Endothelial cell (in vitro differentiated cells): ENCODE data around the gene STAG1. TPM values are rescaled to one million over a fixed set of nuclear protein-coding genes. Genes with fewer than 3 reads are reported as not detected.
"Not testable (repeated sequence)": the region's sequence is repeated elsewhere in the genome, so short reads cannot be mapped to it uniquely, and the experiment has no call there.

Source experiments
- DNase-seq: peaks from one replicate; pipeline ENCODE4 v3.0.0; 2021; ENCODE audit warnings: low spot score
- H3K27ac Mint-ChIP-seq: one replicate; pipeline ENCODE4 v1.8.0; 2021; ENCODE audit warnings: mixed read lengths, inconsistent platforms; ENCODE audit not compliant: unreplicated experiment
- H3K27me3 Mint-ChIP-seq: one replicate; pipeline ENCODE4 v1.8.0; 2021; ENCODE audit warnings: mild to moderate bottlenecking, moderate library complexity, mixed read lengths, inconsistent platforms; ENCODE audit not compliant: unreplicated experiment
- H3K36me3 Mint-ChIP-seq: one replicate; pipeline ENCODE4 v1.8.0; 2021; ENCODE audit warnings: mild to moderate bottlenecking, low read depth, mixed read lengths, inconsistent platforms; ENCODE audit not compliant: unreplicated experiment
- H3K4me1 Mint-ChIP-seq: one replicate; pipeline ENCODE4 v1.8.0; 2021; ENCODE audit warnings: mild to moderate bottlenecking, mixed read lengths, inconsistent platforms; ENCODE audit not compliant: unreplicated experiment
- H3K4me3 Mint-ChIP-seq: one replicate; pipeline ENCODE4 v1.8.0; 2021; ENCODE audit warnings: mild to moderate bottlenecking, mixed read lengths, inconsistent platforms; ENCODE audit not compliant: unreplicated experiment
- H3K9me3 Mint-ChIP-seq: one replicate; pipeline ENCODE4 v1.8.0; 2021; ENCODE audit warnings: mixed read lengths, inconsistent platforms; ENCODE audit not compliant: unreplicated experiment
- total RNA-seq: library from RNA; stranded (reverse); fragmentation: NEBNext Ultra II Directional; extraction: Animal tissue kit (Norgen Biotek cat#: 25700); gene quantifications from one replicate; pipeline ENCODE4 v1.2.1, GENCODE V29; 2021; ENCODE audit not compliant: unreplicated experiment
- TF ChIP-seq, protein P1 (sequence below): fragments of 200-600 bp; sonication (generic); IDR thresholded peaks from one replicate; pipeline ENCODE4 v1.5.0; 2021; ENCODE audit warnings: antibody characterized with exemption; ENCODE audit not compliant: unreplicated experiment

Gene STAG1
- total RNA-seq, 1 donor from 2014 or later = 30.0 TPM

DNA sequence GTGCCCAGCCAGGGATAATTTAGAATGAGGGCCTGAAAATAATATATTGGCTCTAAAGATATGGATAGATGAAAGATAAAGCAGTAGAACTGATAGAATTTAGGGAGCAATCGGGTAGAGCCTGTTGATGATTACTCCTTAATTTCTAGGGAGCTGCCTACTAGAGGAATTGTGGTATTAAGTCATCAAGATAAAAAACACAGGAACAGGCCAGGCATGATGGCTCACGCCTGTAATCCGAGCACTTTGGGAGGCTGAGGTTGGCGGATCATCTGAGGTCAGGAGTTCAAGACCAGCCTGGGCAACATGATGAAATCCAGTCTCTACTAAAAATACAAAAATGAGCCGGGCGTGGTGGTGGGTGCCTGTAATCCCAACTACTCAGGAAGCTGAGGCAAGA is 371.6 kb downstream of the STAG1 start:
- TF ChIP-seq, protein P1, sequence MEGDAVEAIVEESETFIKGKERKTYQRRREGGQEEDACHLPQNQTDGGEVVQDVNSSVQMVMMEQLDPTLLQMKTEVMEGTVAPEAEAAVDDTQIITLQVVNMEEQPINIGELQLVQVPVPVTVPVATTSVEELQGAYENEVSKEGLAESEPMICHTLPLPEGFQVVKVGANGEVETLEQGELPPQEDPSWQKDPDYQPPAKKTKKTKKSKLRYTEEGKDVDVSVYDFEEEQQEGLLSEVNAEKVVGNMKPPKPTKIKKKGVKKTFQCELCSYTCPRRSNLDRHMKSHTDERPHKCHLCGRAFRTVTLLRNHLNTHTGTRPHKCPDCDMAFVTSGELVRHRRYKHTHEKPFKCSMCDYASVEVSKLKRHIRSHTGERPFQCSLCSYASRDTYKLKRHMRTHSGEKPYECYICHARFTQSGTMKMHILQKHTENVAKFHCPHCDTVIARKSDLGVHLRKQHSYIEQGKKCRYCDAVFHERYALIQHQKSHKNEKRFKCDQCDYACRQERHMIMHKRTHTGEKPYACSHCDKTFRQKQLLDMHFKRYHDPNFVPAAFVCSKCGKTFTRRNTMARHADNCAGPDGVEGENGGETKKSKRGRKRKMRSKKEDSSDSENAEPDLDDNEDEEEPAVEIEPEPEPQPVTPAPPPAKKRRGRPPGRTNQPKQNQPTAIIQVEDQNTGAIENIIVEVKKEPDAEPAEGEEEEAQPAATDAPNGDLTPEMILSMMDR = no peak
- Mint-ChIP-seq H3K36me3 (peaks cover 3% of the 10 kb centered on the region), H3K9me3 (no peaks in the 10 kb centered on the region), H3K4me1 (no peaks in the 10 kb centered on the region), H3K27me3 (no peaks in the 10 kb centered on the region), H3K4me3 (no peak overlapping the region), H3K27ac (no peak overlapping the region)
- DNase-seq = no peak

DNA sequence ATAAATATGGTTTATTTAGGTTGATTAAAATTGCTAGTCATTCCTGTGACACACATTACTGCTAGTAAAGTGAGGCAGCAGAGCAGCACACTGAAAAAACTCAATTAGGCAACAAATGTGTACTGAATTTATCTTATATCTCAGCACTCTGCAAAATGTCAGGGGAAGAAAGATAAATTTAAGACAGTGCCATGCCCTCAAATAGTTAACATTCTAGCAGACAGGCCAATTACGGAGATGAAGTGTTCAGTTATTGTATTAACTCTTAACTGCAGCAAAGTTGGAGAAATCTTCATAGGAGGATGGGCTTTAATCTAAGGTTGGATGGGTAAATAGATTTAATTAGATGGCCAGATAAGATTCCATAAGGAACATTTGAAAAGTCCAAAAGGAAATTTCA is 374.2 kb downstream of the STAG1 start:
- Mint-ChIP-seq H3K4me3 (no peak overlapping the region), H3K27ac (no peak overlapping the region), H3K9me3 (no peaks in the 10 kb centered on the region), H3K27me3 (no peaks in the 10 kb centered on the region), H3K36me3 (peaks cover 12% of the 10 kb centered on the region), H3K4me1 (no peaks in the 10 kb centered on the region)
- TF ChIP-seq, protein P1 = no peak
- DNase-seq = no peak

DNA sequence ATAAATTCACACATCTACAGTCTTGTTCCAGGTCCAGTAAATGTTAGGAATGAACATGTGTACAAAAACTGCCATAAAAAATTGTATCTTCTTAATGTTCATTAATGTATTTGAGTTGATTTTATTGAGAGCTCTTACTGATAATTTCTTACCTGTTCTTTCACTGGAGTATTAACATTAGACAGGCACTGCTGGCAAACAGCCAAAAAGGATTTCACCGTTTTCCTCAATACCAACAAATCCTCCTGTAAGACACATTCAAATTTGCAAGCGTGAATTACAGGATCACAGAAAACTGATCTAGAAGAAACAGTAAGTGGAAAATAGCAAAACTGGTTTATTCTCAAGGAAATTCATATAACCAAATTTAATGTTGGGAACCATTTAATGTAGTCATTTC is 374.7 kb downstream of the STAG1 start:
- Mint-ChIP-seq H3K27ac (no peak overlapping the region), H3K4me1 (no peaks in the 10 kb centered on the region), H3K9me3 (no peaks in the 10 kb centered on the region), H3K27me3 (no peaks in the 10 kb centered on the region), H3K36me3 (peaks cover 14% of the 10 kb centered on the region), H3K4me3 (no peak overlapping the region)
- DNase-seq = no peak
- TF ChIP-seq, protein P1 = no peak

DNA sequence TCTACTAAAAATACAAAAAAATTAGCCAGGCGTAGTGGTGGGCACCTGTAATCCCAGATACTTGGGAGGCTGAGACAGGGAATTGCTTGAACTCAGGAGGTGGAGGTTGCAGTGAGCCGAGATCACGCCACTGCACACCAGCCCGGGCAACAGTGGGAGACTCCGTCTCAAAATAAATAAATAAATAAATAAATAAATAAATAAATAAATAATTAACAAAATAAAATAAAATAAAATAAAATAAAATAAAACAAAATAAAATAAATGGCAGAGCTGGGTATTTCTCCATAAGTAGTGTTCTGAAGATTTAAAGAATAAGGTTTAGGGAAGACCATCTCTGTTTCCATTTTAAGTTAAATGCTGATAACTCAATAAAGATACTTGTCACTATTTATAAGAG is 376.4 kb downstream of the STAG1 start:
- not testable (repeated sequence) for H3K27me3 Mint-ChIP-seq

DNA sequence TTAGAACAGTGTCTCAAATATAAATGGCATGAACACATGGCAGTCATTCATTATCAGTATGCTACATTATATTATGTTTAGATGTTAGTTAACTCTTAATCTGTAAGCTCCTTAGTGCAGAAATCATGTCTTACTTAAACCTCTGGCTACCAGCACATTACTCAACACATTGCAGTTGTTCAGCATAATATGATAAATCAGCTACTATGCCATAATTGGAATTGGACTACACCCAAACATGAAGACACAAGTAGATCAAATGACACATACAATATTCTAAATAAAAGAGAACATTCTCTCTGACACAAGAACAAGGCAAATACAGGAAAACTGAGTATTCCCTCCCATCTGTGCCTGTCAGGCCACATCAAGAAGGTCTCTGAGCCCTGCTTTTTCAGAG is 385.9 kb downstream of the STAG1 start:
- H3K27me3 Mint-ChIP-seq = no peaks in the 10 kb centered on the region
- DNase-seq = no peak
- no peaks in the 10 kb centered on the region for H3K4me1 Mint-ChIP-seq
- TF ChIP-seq, protein P1 = no peak
- H3K4me3 Mint-ChIP-seq = no peak overlapping the region
- no peaks in the 10 kb centered on the region for H3K9me3 Mint-ChIP-seq
- H3K27ac Mint-ChIP-seq = no peak overlapping the region
- no peaks in the 10 kb centered on the region for H3K36me3 Mint-ChIP-seq

More for the DNA sequence above, 376.4 kb downstream of the STAG1 start:
- H3K9me3 Mint-ChIP-seq, DNase-seq, H3K4me1 Mint-ChIP-seq, H3K4me3 Mint-ChIP-seq, H3K27ac Mint-ChIP-seq: not testable (repeated sequence)
- H3K36me3 Mint-ChIP-seq = peaks cover 19% of the 10 kb centered on the region

DNA sequence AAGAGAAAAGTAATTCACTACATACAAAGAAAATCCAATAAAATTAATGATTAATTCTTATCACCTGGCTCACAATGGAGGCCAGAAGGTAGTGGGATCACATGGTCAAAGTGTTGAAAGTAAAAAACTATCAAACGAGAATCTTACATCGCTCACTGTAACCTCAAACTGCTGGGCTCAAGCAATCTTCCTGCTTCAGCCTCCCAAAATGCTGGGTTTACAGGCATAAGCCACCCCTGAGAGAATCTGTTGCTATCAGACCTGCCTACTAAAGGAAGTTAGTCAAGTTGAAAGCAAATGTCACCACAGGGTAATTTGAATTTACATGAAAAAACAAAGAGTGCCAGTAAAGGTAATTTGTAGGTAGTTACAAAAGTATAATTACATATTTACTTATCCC is 398.7 kb downstream of the STAG1 start:
- no peak for DNase-seq
- Mint-ChIP-seq H3K36me3 (peaks cover 5% of the 10 kb centered on the region), H3K27me3 (peaks cover 4% of the 10 kb centered on the region), H3K27ac (no peak overlapping the region), H3K4me1 (no peaks in the 10 kb centered on the region), H3K4me3 (no peak overlapping the region), H3K9me3 (no peaks in the 10 kb centered on the region)
- TF ChIP-seq, protein P1 = no peak
